Measurements from ENCODE around the gene GPC6.

GPC6 gene

DNA sequence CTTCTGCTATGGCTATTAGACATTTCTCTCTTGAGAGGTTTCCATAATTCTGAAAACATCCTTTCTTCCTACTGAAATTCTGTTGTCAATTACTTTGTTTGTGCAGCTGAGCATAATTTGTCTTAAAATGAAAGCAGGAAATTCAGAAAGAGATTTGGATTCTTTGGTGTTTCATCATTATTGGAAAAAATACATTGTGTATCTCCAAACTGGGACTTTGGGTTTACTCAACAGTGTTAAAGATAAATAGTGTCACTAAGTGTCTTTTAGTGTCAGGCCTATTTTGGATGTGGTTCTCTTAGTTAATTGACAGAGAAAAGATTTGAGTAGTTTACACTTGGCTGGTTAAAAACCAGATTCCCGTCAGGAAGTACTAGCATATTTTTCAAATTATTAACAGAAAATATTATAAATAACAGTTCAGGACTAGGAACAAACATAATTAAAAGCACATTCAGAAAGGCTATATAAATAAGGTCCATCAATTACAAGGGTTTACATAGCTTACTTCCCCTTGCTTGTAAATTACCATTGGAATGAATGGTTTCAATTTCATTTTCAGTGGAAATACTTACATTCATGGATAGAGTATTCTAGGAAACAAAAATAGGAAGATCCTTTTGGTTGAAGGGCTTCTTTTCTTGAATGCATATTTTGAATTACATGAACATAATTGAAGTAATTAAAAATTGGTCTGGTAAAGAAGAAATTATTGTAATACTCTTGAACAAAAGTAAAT lies 483.1 kb downstream of the GPC6 start:
- POLR2A ChIA-PET, result no interaction called here
- DNase-seq (ENCODE audit: extremely low spot score), result no peak
- CTCF ChIA-PET, result no interaction called here
- TF ChIP-seq FOXA1 (IDR thresholded peaks at IDR 0.05) (no peak), SP1 (IDR thresholded peaks at IDR 0.05) (no peak), LEF1 (IDR thresholded peaks at IDR 0.05; ENCODE audit: borderline replicate concordance) (no peak), BHLHE40 (IDR thresholded peaks at IDR 0.05; ENCODE audit: borderline replicate concordance) (no peak), HDGF (IDR thresholded peaks at IDR 0.05; ENCODE audit: borderline replicate concordance) (no peak), L3MBTL2 (conservative IDR thresholded peaks at IDR 0.05) (no peak), ZNF384 (IDR thresholded peaks at IDR 0.05) (no peak), ELF4 (IDR thresholded peaks at IDR 0.05) (no peak), ARNT (IDR thresholded peaks at IDR 0.05) (no peak)
- TF ChIP-seq, protein P1, sequence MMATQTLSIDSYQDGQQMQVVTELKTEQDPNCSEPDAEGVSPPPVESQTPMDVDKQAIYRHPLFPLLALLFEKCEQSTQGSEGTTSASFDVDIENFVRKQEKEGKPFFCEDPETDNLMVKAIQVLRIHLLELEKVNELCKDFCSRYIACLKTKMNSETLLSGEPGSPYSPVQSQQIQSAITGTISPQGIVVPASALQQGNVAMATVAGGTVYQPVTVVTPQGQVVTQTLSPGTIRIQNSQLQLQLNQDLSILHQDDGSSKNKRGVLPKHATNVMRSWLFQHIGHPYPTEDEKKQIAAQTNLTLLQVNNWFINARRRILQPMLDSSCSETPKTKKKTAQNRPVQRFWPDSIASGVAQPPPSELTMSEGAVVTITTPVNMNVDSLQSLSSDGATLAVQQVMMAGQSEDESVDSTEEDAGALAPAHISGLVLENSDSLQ (IDR thresholded peaks at IDR 0.05), result no peak

DNA sequence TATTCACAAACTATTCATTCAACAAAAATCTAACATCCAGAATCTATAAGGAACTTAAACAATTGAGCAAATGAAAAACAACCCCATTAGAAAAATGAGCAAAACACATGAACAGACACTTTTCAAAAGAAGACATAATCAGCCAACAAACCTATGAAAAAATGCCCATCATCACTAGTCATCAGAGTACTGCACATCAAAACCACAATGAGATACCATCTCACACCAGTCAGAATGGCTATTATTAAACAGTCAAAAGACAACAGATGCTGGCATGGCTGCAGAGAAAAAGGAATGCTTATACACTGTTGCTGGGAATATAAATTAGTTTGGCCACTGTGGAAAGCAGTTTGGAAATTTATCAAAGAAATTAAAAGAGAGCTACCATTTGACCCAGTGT lies 487.6 kb downstream of the GPC6 start:
- TF ChIP-seq CTBP1 (IDR thresholded peaks at IDR 0.05; ENCODE audit: borderline replicate concordance) (no peak), SUZ12 (IDR thresholded peaks at IDR 0.05) (no peak), BHLHE40 (IDR thresholded peaks at IDR 0.05; ENCODE audit: borderline replicate concordance) (no peak)
- POLR2A ChIA-PET, result no interaction called here
- CTCF ChIA-PET, result no interaction called here
- DNase-seq (ENCODE audit: extremely low spot score), result no peak

DNA sequence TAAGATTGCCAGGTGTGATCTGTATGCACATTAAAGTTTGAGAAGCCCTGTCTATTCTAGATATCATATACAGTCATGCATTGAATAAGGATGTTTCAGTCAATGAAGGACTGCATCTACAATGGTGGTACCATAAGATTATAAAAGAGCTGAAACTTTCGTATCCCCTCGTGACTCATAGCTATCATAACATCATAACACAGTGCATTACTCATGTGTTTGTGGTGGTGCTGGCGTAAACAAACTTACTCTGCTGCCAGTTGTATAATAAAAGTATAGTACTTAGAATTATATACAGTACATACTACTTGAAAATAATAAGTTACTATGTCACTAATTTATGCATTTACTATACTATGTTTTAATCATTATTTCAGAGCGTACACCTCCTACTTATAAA lies 489.3 kb downstream of the GPC6 start:
- POLR2A ChIA-PET, result no interaction called here
- CTCF ChIA-PET, result no interaction called here
- TF ChIP-seq ARNT (IDR thresholded peaks at IDR 0.05), result no peak
- no peak for TF ChIP-seq FOXA1 (IDR thresholded peaks at IDR 0.05)
- TF ChIP-seq ELF4 (IDR thresholded peaks at IDR 0.05), result no peak
- no peak for TF ChIP-seq BHLHE40 (IDR thresholded peaks at IDR 0.05; ENCODE audit: borderline replicate concordance)
- TF ChIP-seq ZNF384 (IDR thresholded peaks at IDR 0.05), result no peak
- no peak for DNase-seq (ENCODE audit: extremely low spot score)

DNA sequence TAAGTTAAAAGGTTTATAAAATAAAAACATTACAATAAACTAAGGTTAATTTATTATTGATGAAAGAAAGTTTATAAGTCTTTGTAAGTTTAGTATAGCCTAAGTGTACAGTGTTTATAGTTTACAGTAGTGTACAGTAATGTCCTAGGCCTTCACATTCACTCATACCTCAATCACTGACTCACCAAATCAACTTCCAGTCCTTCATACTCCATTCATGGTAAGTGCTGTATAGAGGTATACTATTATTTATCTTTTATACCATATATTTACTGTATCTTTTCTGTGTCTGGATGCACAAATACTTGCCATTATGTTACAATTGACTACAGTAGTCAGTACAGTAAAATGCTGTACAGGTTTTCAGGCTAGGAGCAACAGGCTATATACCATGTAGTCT lies 490.0 kb downstream of the GPC6 start:
- ChIA-PET POLR2A (no interaction called here), CTCF (no interaction called here)
- DNase-seq (ENCODE audit: extremely low spot score), result no peak
- no peak for TF ChIP-seq TARDBP (IDR thresholded peaks at IDR 0.05)
- TF ChIP-seq NFRKB (IDR thresholded peaks at IDR 0.05), result no peak
- TF ChIP-seq SUZ12 (IDR thresholded peaks at IDR 0.05), result no peak
- TF ChIP-seq FOXM1 (IDR thresholded peaks at IDR 0.05; ENCODE audit: borderline replicate concordance), result no peak
- TF ChIP-seq LEF1 (IDR thresholded peaks at IDR 0.05; ENCODE audit: borderline replicate concordance), result no peak
- TF ChIP-seq FOXA1 (IDR thresholded peaks at IDR 0.05), result no peak
- TF ChIP-seq ARNT (IDR thresholded peaks at IDR 0.05), result no peak
- TF ChIP-seq SP1 (IDR thresholded peaks at IDR 0.05), result no peak
- no peak for TF ChIP-seq CTBP1 (IDR thresholded peaks at IDR 0.05; ENCODE audit: borderline replicate concordance)
- TF ChIP-seq L3MBTL2 (conservative IDR thresholded peaks at IDR 0.05), result no peak
- no peak for TF ChIP-seq FOXK2 (IDR thresholded peaks at IDR 0.05)
- no peak for TF ChIP-seq BHLHE40 (IDR thresholded peaks at IDR 0.05; ENCODE audit: borderline replicate concordance)
- TF ChIP-seq ELF4 (IDR thresholded peaks at IDR 0.05), result no peak
- no peak for TF ChIP-seq ZNF384 (IDR thresholded peaks at IDR 0.05)

DNA sequence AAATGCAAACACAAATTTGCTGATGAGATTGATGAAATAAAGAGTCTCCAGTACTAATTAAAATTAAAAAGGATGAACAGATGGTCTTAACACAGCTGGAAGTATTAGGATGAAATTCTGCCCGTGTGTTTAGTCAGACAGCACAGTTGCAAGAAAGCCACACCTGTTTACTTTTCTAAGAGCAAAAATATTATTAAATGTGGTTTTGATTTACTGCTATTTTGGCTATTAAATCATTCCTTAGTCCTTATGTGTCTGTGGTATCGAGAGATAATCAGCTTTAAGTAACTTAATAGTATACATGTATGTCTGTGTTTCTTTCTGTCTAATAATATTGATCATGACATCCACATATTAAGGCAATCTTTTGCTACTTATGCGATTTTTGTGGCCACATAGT lies 494.9 kb downstream of the GPC6 start:
- TF ChIP-seq ARNT (IDR thresholded peaks at IDR 0.05), result no peak
- no peak for TF ChIP-seq NFRKB (IDR thresholded peaks at IDR 0.05)
- no peak for TF ChIP-seq ELF4 (IDR thresholded peaks at IDR 0.05)
- TF ChIP-seq BHLHE40 (IDR thresholded peaks at IDR 0.05; ENCODE audit: borderline replicate concordance), result no peak
- no peak for DNase-seq (ENCODE audit: extremely low spot score)
- ChIA-PET CTCF (no interaction called here), POLR2A (no interaction called here)

DNA sequence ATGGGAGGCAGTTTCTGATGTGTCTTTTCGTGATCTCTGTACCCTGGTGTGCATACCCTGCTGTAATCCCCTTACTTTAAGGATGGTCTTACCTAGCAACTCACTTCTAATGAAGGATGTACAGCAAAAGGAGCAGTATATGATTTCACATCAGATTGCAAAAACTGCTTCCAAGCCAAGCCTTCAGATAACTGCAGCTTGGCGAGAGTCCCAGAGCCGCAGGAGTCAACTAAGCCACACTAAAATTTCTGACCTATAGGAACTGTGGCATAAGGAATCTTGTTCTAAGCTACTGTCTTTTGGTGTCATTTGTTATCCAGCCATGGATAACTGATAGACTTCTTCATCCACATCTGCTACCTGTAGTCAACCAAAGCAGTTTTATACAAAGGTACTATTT lies 496.7 kb downstream of the GPC6 start:
- no peak for DNase-seq (ENCODE audit: extremely low spot score)
- TF ChIP-seq NFRKB (IDR thresholded peaks at IDR 0.05), result no peak
- no peak for TF ChIP-seq FOXK2 (IDR thresholded peaks at IDR 0.05)
- TF ChIP-seq CTBP1 (IDR thresholded peaks at IDR 0.05; ENCODE audit: borderline replicate concordance), result no peak
- no peak for TF ChIP-seq ZNF384 (IDR thresholded peaks at IDR 0.05)
- no peak for TF ChIP-seq L3MBTL2 (conservative IDR thresholded peaks at IDR 0.05)
- TF ChIP-seq FOXM1 (IDR thresholded peaks at IDR 0.05; ENCODE audit: borderline replicate concordance), result no peak
- TF ChIP-seq BHLHE40 (IDR thresholded peaks at IDR 0.05; ENCODE audit: borderline replicate concordance), result no peak
- TF ChIP-seq SP1 (IDR thresholded peaks at IDR 0.05), result no peak
- TF ChIP-seq LEF1 (IDR thresholded peaks at IDR 0.05; ENCODE audit: borderline replicate concordance), result no peak
- TF ChIP-seq, protein P1 (IDR thresholded peaks at IDR 0.05), result no peak
- no peak for TF ChIP-seq ELF4 (IDR thresholded peaks at IDR 0.05)
- no peak for TF ChIP-seq ARNT (IDR thresholded peaks at IDR 0.05)
- TF ChIP-seq TARDBP (IDR thresholded peaks at IDR 0.05), result no peak
- TF ChIP-seq HDGF (IDR thresholded peaks at IDR 0.05; ENCODE audit: borderline replicate concordance), result no peak
- no peak for TF ChIP-seq FOXA1 (IDR thresholded peaks at IDR 0.05)
- TF ChIP-seq SUZ12 (IDR thresholded peaks at IDR 0.05), result no peak
- ChIA-PET CTCF (no interaction called here), POLR2A (no interaction called here)

DNA sequence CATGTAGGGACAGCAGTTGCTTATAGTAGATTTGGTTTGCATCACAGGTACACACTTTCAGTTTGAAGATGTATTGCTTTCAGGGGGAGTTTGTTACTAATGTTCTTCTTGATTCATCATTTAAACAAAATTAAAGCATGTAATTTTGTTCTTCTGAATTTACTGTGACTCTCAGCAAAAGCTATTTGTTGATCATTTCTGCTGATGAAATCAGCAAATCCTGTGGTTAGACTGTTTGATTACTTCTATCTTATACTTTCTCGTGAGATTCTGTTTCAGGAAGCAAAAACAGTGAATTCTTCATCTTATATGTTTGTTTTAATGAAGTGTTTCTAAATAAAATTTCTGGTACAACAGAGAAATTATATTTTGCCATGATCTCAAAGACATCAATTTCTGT lies 497.6 kb downstream of the GPC6 start:
- CTCF ChIA-PET, result no interaction called here
- POLR2A ChIA-PET, result no interaction called here
- TF ChIP-seq, protein P1 (IDR thresholded peaks at IDR 0.05), result no peak
- TF ChIP-seq ARNT (IDR thresholded peaks at IDR 0.05), result no peak
- TF ChIP-seq HDGF (IDR thresholded peaks at IDR 0.05; ENCODE audit: borderline replicate concordance), result no peak
- no peak for TF ChIP-seq TARDBP (IDR thresholded peaks at IDR 0.05)
- DNase-seq (ENCODE audit: extremely low spot score), result no peak
